NCI-H146 treated with DMSO at 0.1 percent for 48 hours (cell line): ENCODE data around the gene GLRA1.
"Not testable (repeated sequence)": the region's sequence is repeated elsewhere in the genome, so short reads cannot be mapped to it uniquely, and the experiment has no call there.

Experiments used
- DNase-seq: peaks from one replicate; lab custom pipeline; 2025; ENCODE audit not compliant: unreplicated experiment; lab: John Stamatoyannopoulos, UW

Gene GLRA1

GRCh38 chr5:151886546-151887275 is 37.9 kb downstream of the GLRA1 start:
- no peak for DNase-seq

DNA sequence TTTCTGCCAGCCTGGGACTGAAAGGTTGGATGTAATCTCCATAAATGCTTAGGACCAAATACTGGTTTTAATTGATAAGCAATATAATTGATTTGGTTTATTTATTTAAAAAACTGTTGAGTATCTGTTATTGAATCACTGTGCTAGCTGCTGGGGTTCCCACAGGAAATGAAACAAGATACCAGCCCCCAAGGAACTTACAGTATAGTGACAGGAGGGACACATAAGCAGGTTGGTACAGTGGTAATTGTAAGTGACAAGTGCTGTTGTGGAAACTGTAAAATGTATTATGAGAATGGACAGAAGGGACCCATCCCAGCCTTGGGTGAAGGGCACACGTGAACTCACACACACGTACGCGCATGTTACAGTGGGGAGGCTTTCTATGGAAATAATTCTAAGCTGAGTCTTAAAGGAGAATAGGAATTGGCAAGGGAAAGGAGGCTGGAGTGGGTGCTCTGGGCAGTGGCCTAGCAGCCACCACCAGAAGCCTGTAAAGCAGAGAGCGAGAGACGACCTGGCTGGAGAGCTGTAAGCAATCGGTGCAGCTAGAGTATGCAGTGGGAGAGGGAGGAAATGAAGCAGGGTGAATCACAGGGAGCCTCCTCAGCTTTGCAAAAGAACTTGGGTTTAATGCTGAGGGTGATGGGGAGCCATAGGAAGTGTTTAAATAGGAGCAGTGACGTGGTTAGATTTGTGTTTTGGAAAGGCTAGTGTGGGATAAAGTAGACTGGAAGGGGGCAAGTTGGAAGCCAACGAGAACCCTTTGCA is 39.3 kb downstream of the GLRA1 start:
- no peak for DNase-seq

DNA sequence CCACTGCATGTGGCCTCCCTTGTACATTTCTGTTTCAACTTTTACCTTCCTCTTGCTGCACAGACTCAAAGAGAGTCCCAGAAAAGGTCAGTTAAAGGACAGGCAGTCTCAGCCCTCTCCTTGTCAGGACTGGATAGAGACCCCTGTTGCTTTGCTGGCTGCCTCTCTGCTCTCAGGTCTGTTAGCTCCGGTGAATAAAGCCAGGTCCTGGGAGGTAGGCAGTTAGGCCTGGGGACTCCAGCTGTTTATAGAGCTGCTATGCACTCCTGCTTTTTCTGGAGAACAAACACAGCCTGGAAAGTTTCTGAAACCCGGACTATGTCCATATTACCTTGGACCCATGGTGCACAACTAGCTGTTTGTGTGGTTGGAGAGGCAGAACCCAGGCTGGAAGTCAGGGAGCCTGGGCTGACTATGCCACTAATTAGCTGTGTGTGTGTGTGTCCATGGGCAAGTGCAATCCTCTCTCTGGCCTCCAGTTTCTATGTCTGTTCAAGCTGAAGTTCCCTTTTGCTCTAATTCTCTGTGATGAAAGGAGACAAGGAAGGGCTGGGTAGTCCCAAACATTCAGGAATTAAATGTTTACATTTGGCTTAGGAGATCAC is 42.9 kb downstream of the GLRA1 start:
- DNase-seq = no peak

- DNase-seq = no peak
Measured at GRCh38 chr5:151880324-151880723, 44.3 kb downstream of the GLRA1 start.

DNA sequence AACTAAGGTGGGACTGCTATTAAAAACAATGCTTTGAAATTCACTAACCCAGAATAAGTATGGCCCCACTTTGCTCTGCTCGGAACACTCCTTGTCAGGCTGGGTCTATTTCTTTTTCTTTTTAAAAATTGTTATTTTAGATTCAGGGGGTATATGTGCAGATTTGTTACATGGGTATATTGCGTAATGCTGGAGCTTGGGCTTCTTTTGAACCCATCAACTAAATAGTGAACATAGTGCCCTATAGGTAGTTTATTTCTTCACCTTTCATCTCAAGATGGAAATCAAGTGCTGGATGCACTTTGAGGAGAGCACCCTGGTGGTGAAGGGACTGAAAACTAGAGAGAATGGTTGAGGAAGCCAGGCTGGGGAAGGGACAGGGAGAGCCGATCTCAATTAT is 51.0 kb downstream of the GLRA1 start:
- DNase-seq = no peak

GRCh38 chr5:151872701-151873100 is 52.0 kb downstream of the GLRA1 start:
- no peak for DNase-seq

DNA sequence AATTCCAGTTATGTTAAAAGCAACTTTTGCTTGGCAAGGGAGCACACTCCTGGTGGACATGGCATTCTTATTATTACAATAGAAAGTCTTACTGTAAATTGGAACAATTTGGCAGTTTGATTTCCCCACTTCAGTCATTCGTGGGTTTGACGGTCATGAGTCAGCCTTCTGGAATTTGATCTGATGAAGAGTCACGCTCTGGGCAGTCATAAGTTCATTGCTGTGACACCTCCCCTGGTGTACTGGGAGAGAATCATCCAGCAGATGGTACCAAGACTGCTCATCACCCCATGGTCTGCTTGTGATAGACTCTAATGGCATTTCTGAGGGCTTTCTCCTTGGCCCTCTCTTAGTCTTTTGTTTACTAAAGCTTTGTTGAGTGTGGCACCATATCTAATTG is 53.8 kb downstream of the GLRA1 start:
- no peak for DNase-seq

DNA sequence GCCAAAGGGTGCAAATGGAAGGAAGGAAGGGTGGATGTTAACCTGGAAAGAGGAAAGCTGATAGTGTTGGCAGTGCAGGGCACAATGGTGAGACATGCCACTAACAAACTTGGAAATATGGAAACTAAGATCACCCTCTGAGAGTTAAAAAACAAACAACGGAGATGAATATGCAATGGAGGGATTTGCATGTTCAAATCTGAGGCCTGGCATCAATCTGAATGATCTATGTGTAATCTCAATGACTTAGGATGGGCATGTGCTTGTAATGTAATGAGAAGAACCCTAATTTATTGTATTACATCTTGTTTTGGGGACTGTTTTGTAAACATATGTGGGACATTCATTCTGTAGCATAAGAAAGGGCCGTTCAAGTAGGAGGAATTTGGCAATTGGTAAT is 54.4 kb downstream of the GLRA1 start:
- DNase-seq = no peak

DNA sequence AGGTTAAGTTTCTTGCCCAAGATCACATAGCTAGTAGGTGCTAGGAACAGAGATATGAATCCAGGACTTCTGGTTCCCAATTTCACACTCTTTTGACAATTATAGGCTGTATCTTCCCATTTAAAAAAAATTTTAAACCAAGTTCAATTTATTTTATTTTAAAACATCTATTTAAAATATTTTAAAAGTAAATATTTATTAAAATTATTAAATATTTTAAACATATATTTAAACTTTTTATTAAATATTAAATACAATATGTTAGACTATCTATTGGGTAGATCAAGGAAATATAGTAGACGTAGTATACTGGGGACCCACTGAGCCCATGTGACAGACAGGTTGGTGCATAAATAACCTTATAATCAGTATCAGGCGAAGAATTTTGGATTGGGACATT is 54.8 kb downstream of the GLRA1 start:
- no peak for DNase-seq

DNA sequence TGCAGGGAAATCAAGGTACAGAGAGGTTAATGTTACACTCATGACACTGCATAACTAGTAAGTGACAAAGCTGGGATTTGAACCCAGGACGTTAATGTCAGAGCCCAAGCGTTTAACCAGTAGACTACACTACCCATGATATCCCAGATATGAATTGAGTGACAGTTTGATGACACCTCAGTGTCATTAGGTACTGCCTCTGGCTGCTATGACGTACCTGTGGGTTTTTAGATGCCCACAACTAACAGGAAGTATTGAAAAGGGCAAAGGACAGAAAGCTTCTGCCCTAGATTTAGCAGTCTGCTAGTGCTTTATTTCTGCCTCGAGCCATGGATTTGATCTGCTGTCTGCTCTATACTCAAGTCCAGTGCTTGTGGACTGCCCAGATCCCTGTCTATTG is 56.2 kb downstream of the GLRA1 start:
- no peak for DNase-seq

GRCh38 chr5:151864061-151864748 is 60.4 kb downstream of the GLRA1 start:
- DNase-seq = no peak

GRCh38 chr5:151863566-151863965 is 61.1 kb downstream of the GLRA1 start:
- no peak for DNase-seq

DNA sequence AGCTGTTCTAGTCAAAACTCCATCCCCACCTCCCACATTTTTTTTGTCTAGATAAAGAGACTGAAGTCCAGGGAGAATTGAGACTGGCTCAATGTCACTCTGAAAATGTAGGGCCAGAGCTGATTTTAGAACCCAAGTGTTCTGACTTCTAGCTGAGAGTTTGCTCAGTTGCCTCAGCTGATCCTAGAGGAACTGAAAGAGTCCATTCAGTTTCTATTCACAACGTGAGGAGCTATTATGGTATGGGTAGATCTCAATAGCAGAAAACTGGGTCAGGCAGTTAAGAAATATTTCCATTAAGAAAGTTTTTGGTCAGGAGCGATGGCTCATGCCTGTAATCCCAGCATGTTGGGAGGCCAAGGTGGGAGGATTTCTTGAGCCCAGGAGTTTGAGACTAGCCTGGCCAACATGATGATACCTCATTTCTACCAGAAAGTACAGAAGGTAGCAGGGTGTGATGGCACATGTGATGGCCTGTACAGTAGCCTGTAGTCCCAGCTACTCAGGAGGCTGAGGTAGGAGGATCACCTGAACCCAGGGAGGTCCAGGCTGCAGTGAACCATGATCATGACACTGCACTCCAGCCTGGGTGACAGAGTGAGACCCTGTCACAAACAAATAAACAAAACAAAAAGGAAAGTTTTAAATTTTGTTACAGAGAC is 61.7 kb downstream of the GLRA1 start:
- DNase-seq = no peak

DNA sequence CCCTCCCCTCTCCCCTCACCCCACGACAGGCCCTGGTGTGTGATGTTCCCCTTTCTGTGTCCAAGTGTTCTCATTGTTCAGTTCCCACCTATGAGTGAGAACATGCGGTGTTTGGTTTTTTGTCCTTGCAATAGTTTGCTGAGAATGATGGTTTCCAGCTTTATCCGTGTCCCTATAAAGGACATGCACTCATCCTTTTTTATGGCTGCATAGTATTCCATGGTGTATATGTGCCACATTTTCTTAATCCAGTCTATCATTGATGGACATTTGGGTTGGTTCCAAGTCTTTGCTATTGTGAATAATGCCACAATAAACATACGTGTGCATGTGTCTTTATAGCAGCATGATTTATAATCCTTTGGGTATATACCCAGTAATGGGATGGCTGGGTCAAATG is 63.8 kb downstream of the GLRA1 start:
- not testable (repeated sequence) for DNase-seq

- DNase-seq = no peak
Measured at GRCh38 chr5:151856861-151857260, 67.8 kb downstream of the GLRA1 start.

DNA sequence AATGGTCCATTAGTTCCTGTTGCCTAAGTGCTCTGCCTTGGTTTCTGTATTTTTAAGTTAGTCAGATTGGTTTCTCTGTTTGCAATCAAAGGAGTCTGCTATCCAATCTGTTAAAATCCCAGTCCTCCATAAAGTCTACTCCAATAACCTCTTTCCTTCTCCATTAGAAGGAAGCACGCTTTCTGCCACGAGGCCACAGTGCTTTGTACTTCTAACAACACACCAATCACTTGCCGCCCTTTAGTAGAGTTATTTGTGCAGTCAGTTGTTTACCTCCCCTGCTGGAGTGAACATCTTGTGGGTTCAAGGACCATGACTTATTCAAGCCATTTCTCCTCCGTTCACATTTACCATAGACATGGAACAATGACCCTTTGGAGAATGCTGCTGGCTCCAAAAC is 69.0 kb downstream of the GLRA1 start:
- DNase-seq = no peak

DNA sequence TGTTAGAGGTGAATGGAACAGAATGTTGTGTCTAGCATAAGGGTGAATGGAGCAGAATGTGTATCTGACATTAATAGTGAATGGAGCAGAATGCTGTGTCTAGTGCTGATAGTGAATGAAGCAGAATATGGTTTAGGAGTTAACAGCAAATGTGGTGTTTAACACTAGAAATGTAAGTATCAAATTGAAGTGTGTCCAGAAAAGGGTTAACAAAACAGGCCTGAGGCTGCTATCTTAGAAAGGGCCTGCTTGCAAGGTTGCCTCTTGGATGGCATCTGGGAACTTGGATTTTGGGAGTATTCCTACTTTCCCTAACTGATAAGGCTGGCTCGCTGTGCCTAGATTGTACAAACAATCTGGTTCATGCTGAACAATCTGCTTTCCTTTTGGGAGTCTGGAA is 76.8 kb downstream of the GLRA1 start:
- no peak for DNase-seq

GRCh38 chr5:151846765-151847164 is 77.9 kb downstream of the GLRA1 start:
- no peak for DNase-seq

- not testable (repeated sequence) for DNase-seq
Measured at GRCh38 chr5:151832843-151833242, 91.8 kb downstream of the GLRA1 start.

- no peak for DNase-seq
Measured at GRCh38 chr5:151829370-151829769, 95.3 kb downstream of the GLRA1 start.

DNA sequence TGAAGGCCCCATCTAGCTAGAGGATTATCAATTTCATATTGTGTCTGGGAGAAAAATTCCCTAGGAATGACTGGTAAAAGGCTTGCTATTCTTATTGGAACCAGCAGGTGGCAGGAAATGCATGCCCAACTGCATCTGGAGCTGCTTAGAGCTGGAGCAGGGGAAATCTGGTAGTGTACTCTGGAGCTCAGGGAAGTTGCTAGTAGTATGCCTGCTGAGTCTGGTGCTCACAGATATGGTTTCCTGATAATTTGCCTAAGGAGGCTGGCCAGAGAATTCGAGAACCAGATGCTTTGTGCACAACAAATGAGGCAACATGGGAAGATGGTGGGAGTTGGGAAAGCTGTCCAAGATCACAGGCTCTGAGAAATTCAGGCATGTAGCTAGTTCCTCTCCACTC is 99.2 kb downstream of the GLRA1 start:
- peak; percentile 13 for DNase-seq
